ENCODE results near the gene FER.

Gene FER

GRCh38 chr5:109225716-109226625 is 478.3 kb downstream of the FER start:
- Histone ChIP-seq H3K9me3 (ENCODE audit: control insufficient read depth in 1 of 2, low read length in 2 of 2) (no peaks in the 10 kb centered on the region), H3K4me3 (ENCODE audit: low read depth in 1 of 2, low read length in 2 of 2) (no peak overlapping the region), H3K27ac (ENCODE audit: low read length) (no peak overlapping the region), H3K36me3 (ENCODE audit: control insufficient read depth in 1 of 2, insufficient read depth in 2 of 2, low read length in 2 of 2) (no peaks in the 10 kb centered on the region), H3K4me1 (ENCODE audit: control insufficient read depth in 1 of 2, insufficient read depth in 2 of 2, low read length in 2 of 2) (no peaks in the 10 kb centered on the region), H3K27me3 (ENCODE audit: low read depth, low read length) (no peaks in the 10 kb centered on the region)

DNA sequence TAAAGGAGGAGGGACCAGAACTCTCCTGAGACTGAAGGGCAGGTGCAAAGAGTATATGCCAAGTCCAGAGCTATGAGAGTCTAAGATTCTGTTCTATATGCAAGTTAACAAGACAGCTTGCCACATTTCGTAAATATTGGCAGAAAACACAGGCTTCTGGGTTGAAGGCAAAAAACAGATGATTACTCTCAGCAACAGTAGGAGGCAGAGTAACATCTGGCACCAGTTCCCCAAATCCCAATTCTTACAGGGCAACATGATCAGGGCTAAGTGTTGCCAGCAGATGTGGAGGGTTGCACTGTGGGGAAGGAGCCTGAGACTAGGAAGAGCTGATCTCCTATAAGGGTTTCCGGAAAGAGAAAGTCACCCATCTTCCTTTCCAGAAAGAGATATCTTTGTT is 482.7 kb downstream of the FER start:
- no peaks in the 10 kb centered on the region for H3K4me1 ChIP-seq (ENCODE audit: control insufficient read depth in 1 of 2, insufficient read depth in 2 of 2, low read length in 2 of 2)
- H3K27me3 ChIP-seq (ENCODE audit: low read depth, low read length), result no peaks in the 10 kb centered on the region
- no peak overlapping the region for H3K27ac ChIP-seq (ENCODE audit: low read length)
- no peaks in the 10 kb centered on the region for H3K36me3 ChIP-seq (ENCODE audit: control insufficient read depth in 1 of 2, insufficient read depth in 2 of 2, low read length in 2 of 2)
- H3K4me3 ChIP-seq (ENCODE audit: low read depth in 1 of 2, low read length in 2 of 2), result no peak overlapping the region
- no peaks in the 10 kb centered on the region for H3K9me3 ChIP-seq (ENCODE audit: control insufficient read depth in 1 of 2, low read length in 2 of 2)

DNA sequence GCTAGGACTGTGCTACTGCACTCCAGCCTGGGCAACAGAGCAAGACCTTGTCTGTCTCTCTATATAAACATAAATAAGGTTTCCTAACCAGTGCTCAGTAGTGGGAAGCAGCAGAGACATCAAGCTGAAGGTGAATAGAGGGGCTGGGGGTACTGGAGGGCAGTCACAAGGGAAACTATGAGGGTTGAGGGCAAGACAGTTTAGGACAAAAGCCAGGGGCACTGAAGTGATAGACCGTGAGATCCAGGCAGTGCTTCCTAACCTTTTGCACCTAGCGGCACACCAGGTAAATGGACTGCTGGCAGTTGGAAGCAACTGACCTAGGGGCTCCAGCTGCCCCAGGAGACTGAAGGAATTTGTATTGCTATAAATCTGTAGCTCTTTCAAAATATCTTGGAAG is 483.6 kb downstream of the FER start:
- no peaks in the 10 kb centered on the region for H3K27me3 ChIP-seq (ENCODE audit: low read depth, low read length)

DNA sequence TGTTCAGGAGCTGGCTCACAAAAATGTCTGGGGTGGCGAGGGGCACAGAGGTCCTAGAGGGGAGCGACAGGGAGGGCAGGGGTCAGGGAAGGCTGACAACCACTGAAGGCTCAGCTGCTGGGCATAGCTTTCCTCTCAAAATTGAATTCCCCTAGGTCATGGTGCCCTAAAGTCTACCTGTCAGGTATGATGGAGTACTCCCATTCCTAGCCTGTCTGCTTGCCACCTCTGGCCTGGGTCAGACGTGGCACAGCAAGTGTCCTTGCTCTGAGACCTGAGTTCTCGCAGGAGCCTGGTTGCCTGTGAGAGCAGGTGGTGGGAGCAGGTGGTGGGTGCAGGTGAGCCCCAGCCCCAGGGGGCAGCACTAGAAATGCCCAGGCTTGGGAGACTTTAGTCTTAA is 486.7 kb downstream of the FER start:
- H3K9me3 ChIP-seq (ENCODE audit: control insufficient read depth in 1 of 2, low read length in 2 of 2), result peaks cover 6 to 17% of the 10 kb centered on the region in 2 donors
- peaks cover 0 to 4% of the 10 kb centered on the region in 2 donors for H3K36me3 ChIP-seq (ENCODE audit: control insufficient read depth in 1 of 2, insufficient read depth in 2 of 2, low read length in 2 of 2)
- no peak overlapping the region for H3K27ac ChIP-seq (ENCODE audit: low read length)
- no peak overlapping the region for H3K4me3 ChIP-seq (ENCODE audit: low read depth in 1 of 2, low read length in 2 of 2)
- no peaks in the 10 kb centered on the region for H3K4me1 ChIP-seq (ENCODE audit: control insufficient read depth in 1 of 2, insufficient read depth in 2 of 2, low read length in 2 of 2)
- H3K27me3 ChIP-seq (ENCODE audit: low read depth, low read length), result no peaks in the 10 kb centered on the region

More for the DNA sequence above, 483.6 kb downstream of the FER start:
- H3K27ac ChIP-seq (ENCODE audit: low read length), result no peak overlapping the region
- no peaks in the 10 kb centered on the region for H3K36me3 ChIP-seq (ENCODE audit: control insufficient read depth in 1 of 2, insufficient read depth in 2 of 2, low read length in 2 of 2)
- no peak overlapping the region for H3K4me3 ChIP-seq (ENCODE audit: low read depth in 1 of 2, low read length in 2 of 2)
- H3K4me1 ChIP-seq (ENCODE audit: control insufficient read depth in 1 of 2, insufficient read depth in 2 of 2, low read length in 2 of 2), result no peaks in the 10 kb centered on the region
- H3K9me3 ChIP-seq (ENCODE audit: control insufficient read depth in 1 of 2, low read length in 2 of 2), result peaks cover 0 to 3% of the 10 kb centered on the region in 2 donors

- peaks cover 0 to 4% of the 10 kb centered on the region in 2 donors for H3K36me3 ChIP-seq (ENCODE audit: control insufficient read depth in 1 of 2, insufficient read depth in 2 of 2, low read length in 2 of 2)
- no peaks in the 10 kb centered on the region for H3K4me1 ChIP-seq (ENCODE audit: control insufficient read depth in 1 of 2, insufficient read depth in 2 of 2, low read length in 2 of 2)
- no peak overlapping the region for H3K4me3 ChIP-seq (ENCODE audit: low read depth in 1 of 2, low read length in 2 of 2)
- no peaks in the 10 kb centered on the region for H3K27me3 ChIP-seq (ENCODE audit: low read depth, low read length)
- H3K27ac ChIP-seq (ENCODE audit: low read length), result no peak overlapping the region
- H3K9me3 ChIP-seq (ENCODE audit: control insufficient read depth in 1 of 2, low read length in 2 of 2), result peaks cover 6 to 17% of the 10 kb centered on the region in 2 donors
These were observed 491.8 kb downstream of the FER start for GRCh38 chr5:109239456-109239855.

DNA sequence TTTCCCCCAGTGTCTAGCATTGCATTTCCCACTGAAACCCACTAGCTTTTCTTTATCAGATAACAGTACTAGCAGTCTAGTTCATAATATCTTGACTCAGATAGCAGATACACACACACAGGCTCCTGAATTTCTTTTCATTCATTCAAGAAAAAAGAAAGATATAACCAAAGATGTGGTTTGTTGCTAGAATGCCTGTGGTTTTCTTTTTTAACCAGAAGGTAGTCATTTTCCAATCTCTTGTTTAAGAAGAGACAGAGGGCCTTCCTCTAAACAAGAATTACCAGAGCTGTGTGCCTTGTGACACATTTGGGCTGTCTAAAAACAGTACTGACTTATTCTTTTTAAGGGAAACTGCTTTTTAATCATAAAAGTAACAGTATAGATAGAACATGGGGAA is 494.8 kb downstream of the FER start:
- H3K27ac ChIP-seq (ENCODE audit: low read length), result no peak overlapping the region
- H3K27me3 ChIP-seq (ENCODE audit: low read depth, low read length), result no peaks in the 10 kb centered on the region
- no peak overlapping the region for H3K4me3 ChIP-seq (ENCODE audit: low read depth in 1 of 2, low read length in 2 of 2)

GRCh38 chr5:109246395-109246794 is 498.7 kb downstream of the FER start:
- Histone ChIP-seq H3K27ac (ENCODE audit: low read length) (no peak overlapping the region), H3K36me3 (ENCODE audit: control insufficient read depth in 1 of 2, insufficient read depth in 2 of 2, low read length in 2 of 2) (peaks cover 0 to 5% of the 10 kb centered on the region in 2 donors), H3K4me3 (ENCODE audit: low read depth in 1 of 2, low read length in 2 of 2) (peak overlapping the region in 1 of 2 donors; percentile 10), H3K9me3 (ENCODE audit: control insufficient read depth in 1 of 2, low read length in 2 of 2) (peaks cover 0 to 13% of the 10 kb centered on the region in 2 donors), H3K4me1 (ENCODE audit: control insufficient read depth in 1 of 2, insufficient read depth in 2 of 2, low read length in 2 of 2) (no peaks in the 10 kb centered on the region), H3K27me3 (ENCODE audit: low read depth, low read length) (no peaks in the 10 kb centered on the region)

More for the DNA sequence above, 494.8 kb downstream of the FER start:
- Histone ChIP-seq H3K9me3 (ENCODE audit: control insufficient read depth in 1 of 2, low read length in 2 of 2) (peaks cover 0 to 18% of the 10 kb centered on the region in 2 donors), H3K36me3 (ENCODE audit: control insufficient read depth in 1 of 2, insufficient read depth in 2 of 2, low read length in 2 of 2) (peaks cover 0 to 5% of the 10 kb centered on the region in 2 donors), H3K4me1 (ENCODE audit: control insufficient read depth in 1 of 2, insufficient read depth in 2 of 2, low read length in 2 of 2) (no peaks in the 10 kb centered on the region)
